Endothelial cell of umbilical vein (primary cell): ENCODE measurements around the gene SMC3.

Experiments used
- EZH2 ChIP-seq: IDR thresholded peaks from 2 replicates; pipeline ENCODE4 v1.6.1; 2012; ENCODE audit warnings: borderline replicate concordance, low read depth, mild to moderate bottlenecking, moderate library complexity, low read length, inconsistent platforms; ENCODE audit not compliant: severe bottlenecking
- FOS ChIP-seq: IDR thresholded peaks from 2 replicates; pipeline ENCODE4 v1.6.1; 2011; ENCODE audit warnings: mild to moderate bottlenecking, low read length, moderate library complexity, borderline replicate concordance; ENCODE audit not compliant: insufficient read depth
- GATA2 ChIP-seq: IDR thresholded peaks from 2 replicates; pipeline ENCODE4 v1.7.0; 2011; ENCODE audit warnings: low read depth, mild to moderate bottlenecking, moderate library complexity, mixed read lengths, low read length; ENCODE audit not compliant: insufficient read length, insufficient read depth
- JUN ChIP-seq: IDR thresholded peaks from 2 replicates; pipeline ENCODE4 v1.6.1; 2011; ENCODE audit warnings: borderline replicate concordance, low read depth; ENCODE audit not compliant: insufficient read length, insufficient read depth
- MYC ChIP-seq: IDR thresholded peaks from one replicate; pipeline ENCODE4 v1.6.1; 2011; ENCODE audit warnings: mild to moderate bottlenecking, low read depth, low read length
- POLR2A ChIP-seq: IDR thresholded peaks from 2 replicates; pipeline ENCODE4 v1.6.1; 2012; ENCODE audit warnings: low read depth, mild to moderate bottlenecking, control low read depth, low read length
- POLR2AphosphoS5 ChIP-seq: IDR thresholded peaks from 2 replicates; pipeline ENCODE4 v1.6.1; 2012; ENCODE audit warnings: low read depth, mild to moderate bottlenecking, control low read depth, low read length, moderate library complexity; ENCODE audit not compliant: insufficient read depth
- TF ChIP-seq, protein P1 (sequence below), 2 donors: IDR thresholded peaks; 1 replicate in 1 of 2; 2 replicates in 1 of 2; pipeline ENCODE4 v1.5.1; 2011; ENCODE audit warnings: low read length in 2 of 2, mild to moderate bottlenecking in 2 of 2, moderate library complexity in 2 of 2, control low read depth in 1 of 2, inconsistent platforms in 1 of 2, low read depth in 1 of 2; ENCODE audit not compliant: insufficient read depth in 1 of 2; ENCODE audit errors: extremely low read depth in 1 of 2
- TF ChIP-seq, protein P2 (sequence below): IDR thresholded peaks from 2 replicates; pipeline ENCODE4 v1.6.1; 2011; ENCODE audit not compliant: insufficient read depth, insufficient read length

DNA sequence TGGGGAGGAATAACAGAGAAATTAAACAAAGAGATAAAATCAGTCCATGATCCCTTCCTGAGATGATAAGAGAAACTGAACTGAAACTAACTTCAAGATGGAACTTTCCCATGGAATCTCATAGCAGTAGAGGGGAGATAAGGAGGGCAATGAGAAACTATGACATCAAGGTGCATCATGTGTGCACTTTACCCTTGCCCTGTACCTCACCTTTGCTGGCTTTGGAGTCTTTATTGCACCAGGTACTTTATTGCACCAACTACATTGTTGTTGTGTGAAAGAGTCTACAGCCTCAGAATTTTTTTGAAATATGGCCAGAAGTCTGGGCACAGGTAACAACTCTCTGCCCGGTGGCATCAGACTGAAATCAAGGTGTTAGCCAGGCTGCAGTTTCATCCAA lies 11.2 kb upstream of the SMC3 start:
- TF ChIP-seq, protein P1, sequence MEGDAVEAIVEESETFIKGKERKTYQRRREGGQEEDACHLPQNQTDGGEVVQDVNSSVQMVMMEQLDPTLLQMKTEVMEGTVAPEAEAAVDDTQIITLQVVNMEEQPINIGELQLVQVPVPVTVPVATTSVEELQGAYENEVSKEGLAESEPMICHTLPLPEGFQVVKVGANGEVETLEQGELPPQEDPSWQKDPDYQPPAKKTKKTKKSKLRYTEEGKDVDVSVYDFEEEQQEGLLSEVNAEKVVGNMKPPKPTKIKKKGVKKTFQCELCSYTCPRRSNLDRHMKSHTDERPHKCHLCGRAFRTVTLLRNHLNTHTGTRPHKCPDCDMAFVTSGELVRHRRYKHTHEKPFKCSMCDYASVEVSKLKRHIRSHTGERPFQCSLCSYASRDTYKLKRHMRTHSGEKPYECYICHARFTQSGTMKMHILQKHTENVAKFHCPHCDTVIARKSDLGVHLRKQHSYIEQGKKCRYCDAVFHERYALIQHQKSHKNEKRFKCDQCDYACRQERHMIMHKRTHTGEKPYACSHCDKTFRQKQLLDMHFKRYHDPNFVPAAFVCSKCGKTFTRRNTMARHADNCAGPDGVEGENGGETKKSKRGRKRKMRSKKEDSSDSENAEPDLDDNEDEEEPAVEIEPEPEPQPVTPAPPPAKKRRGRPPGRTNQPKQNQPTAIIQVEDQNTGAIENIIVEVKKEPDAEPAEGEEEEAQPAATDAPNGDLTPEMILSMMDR (IDR thresholded peaks at IDR 0.05; ENCODE audit: extremely low read depth in 1 of 2, insufficient read depth in 1 of 2, low read depth in 1 of 2, low read length in 2 of 2), result no peak
- no peak for TF ChIP-seq EZH2
- TF ChIP-seq FOS, result no peak
- TF ChIP-seq POLR2A, result no peak
- TF ChIP-seq MYC, result no peak
- no peak for TF ChIP-seq POLR2AphosphoS5
- no peak for TF ChIP-seq GATA2
- TF ChIP-seq JUN, result no peak
- TF ChIP-seq, protein P2, sequence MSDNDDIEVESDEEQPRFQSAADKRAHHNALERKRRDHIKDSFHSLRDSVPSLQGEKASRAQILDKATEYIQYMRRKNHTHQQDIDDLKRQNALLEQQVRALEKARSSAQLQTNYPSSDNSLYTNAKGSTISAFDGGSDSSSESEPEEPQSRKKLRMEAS, result no peak
